HT1080 (cell line): ENCODE data around the gene PARP14. TPM values are rescaled to one million over a fixed set of nuclear protein-coding genes. Genes with fewer than 3 reads are reported as not detected.
"Not testable (repeated sequence)": the region's sequence is repeated elsewhere in the genome, so short reads cannot be mapped to it uniquely, and the experiment has no call there.

Experiments used
- DNase-seq: peaks from one replicate; pipeline ENCODE4 v3.0.0-alpha.2; 2015; ENCODE audit warnings: low read depth
- total RNA-seq: library from RNA; depleted of rRNA; stranded (reverse); fragments of >200 nt; shearing (Covaris generic); gene quantifications from 2 replicates; pipeline ENCODE4 v1.2.3, GENCODE V29; 2014

Gene PARP14
- total RNA-seq, 1 experiment from 2014 or later = 21.0 TPM

DNA sequence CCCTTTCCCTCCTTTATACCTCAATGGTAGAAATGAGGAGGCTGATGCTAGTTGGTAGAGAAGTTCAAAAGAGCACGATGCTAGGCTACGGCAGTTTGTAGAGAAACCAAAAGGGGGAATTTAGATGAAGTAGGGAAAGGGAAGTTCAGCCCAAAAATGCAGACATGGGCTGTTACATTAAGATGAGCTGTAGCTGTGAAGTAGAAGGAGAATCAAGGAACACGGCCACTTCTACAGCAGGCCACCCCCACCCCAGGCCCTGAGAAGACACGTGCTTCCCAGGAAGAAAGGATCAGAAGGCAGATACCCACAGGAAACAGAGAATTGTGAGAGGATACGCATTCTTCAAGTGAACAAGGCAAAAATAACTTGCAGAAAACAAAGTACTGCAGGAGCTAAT is 2.1 kb upstream of the PARP14 start:
- DNase-seq = no peak

- peak; percentile 86 for DNase-seq
These were observed 1.4 kb upstream of the PARP14 start for GRCh38 chr3:122679085-122679881.

GRCh38 chr3:122679882-122680474 is 661 bp upstream of the PARP14 start:
- DNase-seq = peak; percentile 60

GRCh38 chr3:122681284-122681973 is 790 bp downstream of the PARP14 start:
- no peak for DNase-seq

DNA sequence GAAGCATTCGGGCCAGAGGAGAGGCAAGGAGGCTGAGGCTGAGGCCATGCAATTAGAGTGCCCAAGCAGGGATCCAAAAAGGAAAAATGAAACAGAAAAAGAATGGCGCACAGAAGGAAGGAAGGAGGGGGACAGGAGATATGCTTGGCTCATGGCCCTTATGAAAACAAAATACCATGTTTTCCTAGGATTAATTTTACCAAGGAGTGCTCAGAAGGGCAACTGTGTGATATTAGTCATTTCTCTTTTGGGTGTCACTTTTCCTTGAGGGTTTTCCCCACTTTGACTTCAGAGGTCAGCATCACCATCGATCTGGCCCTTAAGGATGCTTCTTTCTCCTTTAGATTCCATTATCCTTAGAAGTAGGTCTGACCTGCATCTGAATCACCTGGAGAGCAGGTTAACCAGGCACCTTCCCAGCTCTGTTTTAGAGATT is 1.4 kb downstream of the PARP14 start:
- no peak for DNase-seq

- DNase-seq = not testable (repeated sequence)
These were observed 2.3 kb downstream of the PARP14 start for GRCh38 chr3:122682778-122683411.

DNA sequence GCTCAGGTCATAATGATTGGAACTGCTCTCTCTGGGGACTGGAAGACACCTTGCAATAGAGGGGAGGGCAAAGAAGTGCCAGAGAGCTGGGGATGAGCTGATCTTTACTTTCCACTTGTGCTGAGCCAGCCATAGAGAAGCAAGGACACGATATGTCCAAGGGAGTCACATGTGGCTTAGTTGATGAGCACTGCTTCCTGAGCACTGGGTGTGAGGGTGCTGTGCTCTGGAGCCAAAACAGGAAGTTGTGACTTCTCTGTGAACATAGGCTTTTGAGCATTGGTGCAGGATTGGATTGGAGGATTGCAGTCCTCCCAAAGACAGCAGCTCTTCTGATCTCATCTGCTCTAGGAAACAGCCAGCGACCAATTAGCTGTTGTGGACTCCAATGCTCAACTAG is 6.7 kb downstream of the PARP14 start:
- DNase-seq = no peak

DNA sequence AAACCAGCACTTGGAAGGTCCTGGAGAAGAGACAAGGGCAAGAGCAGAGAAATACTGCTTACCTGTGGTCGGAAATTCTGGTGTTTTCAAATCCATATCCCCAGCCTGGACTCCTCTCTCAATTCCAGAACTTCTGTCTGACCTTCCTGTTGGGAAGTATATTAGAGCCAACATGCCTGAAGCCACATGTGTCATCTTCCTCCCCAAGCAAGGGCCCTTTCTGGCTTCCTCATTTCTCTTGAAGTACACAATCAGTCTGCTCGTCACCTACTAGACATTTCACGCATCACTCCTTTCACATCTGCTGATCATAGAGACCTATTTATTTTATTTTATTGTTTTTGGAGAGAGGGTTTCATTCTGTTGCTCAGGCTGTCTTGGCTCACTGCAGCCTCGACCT is 8.4 kb downstream of the PARP14 start:
- DNase-seq = peak; percentile 31

GRCh38 chr3:122689587-122689986 is 8.9 kb downstream of the PARP14 start:
- peak; percentile 75 for DNase-seq

GRCh38 chr3:122690096-122690495 is 9.5 kb downstream of the PARP14 start:
- no peak for DNase-seq

DNA sequence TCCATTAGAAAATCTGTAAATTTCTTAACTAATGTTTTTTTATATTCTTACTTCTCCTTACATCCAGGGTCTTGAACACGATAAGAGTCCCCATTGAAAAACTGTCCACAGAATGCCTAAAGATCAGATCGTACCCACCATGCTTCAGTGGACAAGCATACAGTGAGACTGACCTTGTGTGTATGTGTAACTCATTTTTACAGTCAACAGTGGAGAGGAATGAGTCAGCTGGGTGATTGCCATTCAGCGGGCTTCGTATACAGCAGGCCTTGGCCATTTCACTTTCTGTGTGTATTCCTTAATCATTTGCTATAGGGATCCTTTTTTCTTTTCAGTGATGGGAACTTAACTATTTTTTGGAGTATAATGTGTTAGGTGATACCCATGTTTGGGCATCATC is 10.6 kb downstream of the PARP14 start:
- peak; percentile 72 for DNase-seq

GRCh38 chr3:122692674-122693073 is 12.0 kb downstream of the PARP14 start:
- DNase-seq = no peak

GRCh38 chr3:122694966-122695365 is 14.3 kb downstream of the PARP14 start:
- no peak for DNase-seq

- DNase-seq = no peak
These were observed 15.4 kb downstream of the PARP14 start for GRCh38 chr3:122695927-122696561.

- no peak for DNase-seq
These were observed 17.4 kb downstream of the PARP14 start for GRCh38 chr3:122697952-122698620.

DNA sequence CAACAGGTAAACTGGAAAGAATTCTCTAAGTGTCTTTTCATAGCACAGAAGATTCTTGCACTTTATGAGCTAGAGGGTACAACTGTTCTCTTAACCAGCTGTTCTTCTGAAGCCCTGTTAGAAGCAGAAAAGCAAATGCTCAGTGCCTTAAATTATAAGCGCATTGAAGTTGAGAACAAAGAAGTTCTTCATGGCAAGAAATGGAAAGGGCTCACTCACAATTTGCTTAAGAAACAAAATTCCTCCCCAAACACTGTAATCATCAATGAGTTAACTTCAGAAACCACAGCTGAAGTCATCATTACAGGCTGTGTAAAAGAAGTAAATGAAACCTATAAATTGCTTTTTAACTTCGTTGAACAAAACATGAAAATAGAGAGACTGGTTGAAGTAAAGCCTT is 19.6 kb downstream of the PARP14 start:
- DNase-seq = no peak

DNA sequence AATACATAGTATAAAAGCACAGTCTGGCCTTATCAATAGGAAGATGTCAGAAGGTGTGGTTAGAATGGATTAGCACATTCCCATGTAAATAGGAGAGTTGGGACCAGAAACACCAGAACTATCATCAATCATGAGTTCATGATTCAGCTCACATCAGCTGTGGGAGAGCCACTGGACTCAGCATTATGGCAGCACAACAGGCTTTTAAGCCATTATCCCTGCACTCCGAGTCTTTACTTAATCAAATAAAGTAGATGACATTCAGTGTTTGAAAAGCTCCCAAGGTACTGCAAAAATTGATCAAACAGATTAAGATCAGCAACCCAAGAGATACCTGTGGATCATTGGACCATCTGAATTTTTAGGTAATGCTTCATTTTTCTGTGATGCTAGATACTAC is 24.7 kb downstream of the PARP14 start:
- DNase-seq = no peak

GRCh38 chr3:122710616-122711251 is 30.1 kb downstream of the PARP14 start:
- DNase-seq = not testable (repeated sequence)

DNA sequence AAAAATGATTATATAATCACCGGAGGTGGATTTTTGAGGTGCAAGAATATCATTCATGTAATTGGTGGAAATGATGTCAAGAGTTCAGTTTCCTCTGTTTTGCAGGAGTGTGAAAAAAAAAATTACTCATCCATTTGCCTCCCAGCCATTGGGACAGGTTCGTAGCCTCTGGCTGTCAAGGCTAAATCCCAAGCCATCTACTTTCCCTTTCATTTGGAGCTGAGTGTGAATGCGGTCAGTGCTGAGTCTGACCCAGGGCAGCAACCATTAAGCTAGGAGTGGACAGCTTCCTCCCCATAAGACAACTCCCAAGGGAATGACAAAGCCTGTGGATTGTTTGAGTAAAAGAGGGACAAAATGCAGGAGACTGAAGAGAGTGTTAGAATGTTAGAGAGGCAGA is 33.6 kb downstream of the PARP14 start:
- DNase-seq = no peak

GRCh38 chr3:122716667-122717066 is 36.0 kb downstream of the PARP14 start:
- DNase-seq = no peak
